Endothelial cell (in vitro differentiated cells): Measurements from ENCODE around the gene CNOT6L. TPM values are rescaled to one million over a fixed set of nuclear protein-coding genes. Genes with fewer than 3 reads are reported as not detected.

ENCODE experiments used
- DNase-seq: peaks from one replicate; pipeline ENCODE4 v3.0.0; 2021; ENCODE audit warnings: low spot score
- H3K27ac Mint-ChIP-seq: one replicate; pipeline ENCODE4 v1.8.0; 2021; ENCODE audit warnings: mixed read lengths, inconsistent platforms; ENCODE audit not compliant: unreplicated experiment
- H3K27me3 Mint-ChIP-seq: one replicate; pipeline ENCODE4 v1.8.0; 2021; ENCODE audit warnings: mild to moderate bottlenecking, moderate library complexity, mixed read lengths, inconsistent platforms; ENCODE audit not compliant: unreplicated experiment
- H3K36me3 Mint-ChIP-seq: one replicate; pipeline ENCODE4 v1.8.0; 2021; ENCODE audit warnings: mild to moderate bottlenecking, low read depth, mixed read lengths, inconsistent platforms; ENCODE audit not compliant: unreplicated experiment
- H3K4me1 Mint-ChIP-seq: one replicate; pipeline ENCODE4 v1.8.0; 2021; ENCODE audit warnings: mild to moderate bottlenecking, mixed read lengths, inconsistent platforms; ENCODE audit not compliant: unreplicated experiment
- H3K4me3 Mint-ChIP-seq: one replicate; pipeline ENCODE4 v1.8.0; 2021; ENCODE audit warnings: mild to moderate bottlenecking, mixed read lengths, inconsistent platforms; ENCODE audit not compliant: unreplicated experiment
- H3K9me3 Mint-ChIP-seq: one replicate; pipeline ENCODE4 v1.8.0; 2021; ENCODE audit warnings: mixed read lengths, inconsistent platforms; ENCODE audit not compliant: unreplicated experiment
- CTCF ChIP-seq: fragments of 200-600 bp; sonication (generic); IDR thresholded peaks from one replicate; pipeline ENCODE4 v1.5.0; 2021; ENCODE audit warnings: antibody characterized with exemption; ENCODE audit not compliant: unreplicated experiment
- total RNA-seq: library from RNA; stranded (reverse); fragmentation: NEBNext Ultra II Directional; extraction: Animal tissue kit (Norgen Biotek cat#: 25700); gene quantifications from one replicate; pipeline ENCODE4 v1.2.1, GENCODE V29; 2021; ENCODE audit not compliant: unreplicated experiment

CNOT6L gene
- total RNA-seq, 1 donor from 2014 or later: 35.3 TPM

- no peaks in the 10 kb centered on the region for H3K9me3 Mint-ChIP-seq
- DNase-seq: no peak
- no peaks in the 10 kb centered on the region for H3K36me3 Mint-ChIP-seq
- H3K4me1 Mint-ChIP-seq: no peaks in the 10 kb centered on the region
- no peak for TF ChIP-seq CTCF
- H3K4me3 Mint-ChIP-seq: no peak overlapping the region
- no peak overlapping the region for H3K27ac Mint-ChIP-seq
- H3K27me3 Mint-ChIP-seq: no peaks in the 10 kb centered on the region
These were observed 142.3 kb downstream of the CNOT6L start for GRCh38 chr4:77676842-77677241.

- DNase-seq: no peak
- TF ChIP-seq CTCF: no peak
- Mint-ChIP-seq H3K9me3 (no peaks in the 10 kb centered on the region), H3K27me3 (no peaks in the 10 kb centered on the region), H3K36me3 (no peaks in the 10 kb centered on the region), H3K27ac (no peak overlapping the region), H3K4me3 (no peak overlapping the region), H3K4me1 (no peaks in the 10 kb centered on the region)
These were observed 148.1 kb downstream of the CNOT6L start for GRCh38 chr4:77671051-77671450.

GRCh38 chr4:77669946-77670590, 149.1 kb downstream of the CNOT6L start:
- Mint-ChIP-seq H3K27me3 (no peaks in the 10 kb centered on the region), H3K36me3 (no peaks in the 10 kb centered on the region), H3K4me1 (no peaks in the 10 kb centered on the region), H3K9me3 (no peaks in the 10 kb centered on the region), H3K27ac (no peak overlapping the region), H3K4me3 (no peak overlapping the region)
- DNase-seq: no peak
- no peak for TF ChIP-seq CTCF

- DNase-seq: no peak
- Mint-ChIP-seq H3K9me3 (no peaks in the 10 kb centered on the region), H3K4me1 (no peaks in the 10 kb centered on the region), H3K27me3 (no peaks in the 10 kb centered on the region), H3K4me3 (no peak overlapping the region), H3K27ac (no peak overlapping the region), H3K36me3 (no peaks in the 10 kb centered on the region)
- no peak for TF ChIP-seq CTCF
These were observed 153.6 kb downstream of the CNOT6L start for GRCh38 chr4:77665381-77666069.

Other genes with a start within 250 kb of the CNOT6L start
- gene CXCL13, start 213.5 kb downstream of the CNOT6L start, total RNA-seq: not detected
- gene MRPL1, start 43.5 kb upstream of the CNOT6L start, total RNA-seq: 28.2 TPM
- 51.7 TPM for gene FRAS1, start 238.0 kb upstream of the CNOT6L start, total RNA-seq